Measurements from ENCODE around the gene EHHADH. TPM values are rescaled to one million over a fixed set of nuclear protein-coding genes. Genes with fewer than 3 reads are reported as not detected.

EHHADH gene
- total and polyA plus RNA-seq, 4 donors, result 44.3 to 378 (median 94.9) TPM

DNA sequence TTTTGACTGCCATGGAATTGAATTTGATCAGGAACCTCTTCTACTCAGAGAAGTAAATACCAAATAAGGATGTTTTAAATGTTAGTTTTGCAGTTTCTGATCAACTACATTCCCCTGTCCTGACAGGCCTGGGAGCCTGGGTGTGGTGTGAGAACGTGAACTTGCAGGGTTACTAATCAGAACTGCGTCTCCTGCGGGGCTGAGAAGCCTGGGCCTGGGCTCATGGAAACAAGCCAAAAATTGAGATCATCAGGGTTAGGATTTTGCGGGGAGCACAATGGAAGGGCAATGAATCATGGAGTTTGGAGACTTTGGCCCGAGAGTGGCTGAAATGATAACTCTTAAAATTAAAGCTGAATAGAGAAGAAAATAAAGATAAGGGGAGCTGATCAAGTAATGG lies 53.2 kb downstream of the EHHADH start:
- H3K4me3 ChIP-seq (ENCODE audit: low read depth in 1 of 3, low read length in 3 of 3), result no peak overlapping the region
- H3K27ac ChIP-seq (ENCODE audit: low read depth in 1 of 2, low read length in 2 of 2), result no peak overlapping the region
- H3K9ac ChIP-seq (ENCODE audit: low read depth in 1 of 2, low read length in 2 of 2), result no peak overlapping the region
- peaks cover 0 to under 1% (median 0%) of the 10 kb centered on the region in 4 donors for H3K4me1 ChIP-seq (ENCODE audit: control insufficient read depth in 4 of 4, insufficient read depth in 4 of 4, low read length in 3 of 4)
- TF ChIP-seq RAD21 (IDR thresholded peaks at IDR 0.05) (no peak), NR2F2 (IDR thresholded peaks at IDR 0.05) (no peak), FOXA1 (IDR thresholded peaks at IDR 0.05) (no peak), REST (IDR thresholded peaks at IDR 0.05) (no peak)
- TF ChIP-seq, protein P1, sequence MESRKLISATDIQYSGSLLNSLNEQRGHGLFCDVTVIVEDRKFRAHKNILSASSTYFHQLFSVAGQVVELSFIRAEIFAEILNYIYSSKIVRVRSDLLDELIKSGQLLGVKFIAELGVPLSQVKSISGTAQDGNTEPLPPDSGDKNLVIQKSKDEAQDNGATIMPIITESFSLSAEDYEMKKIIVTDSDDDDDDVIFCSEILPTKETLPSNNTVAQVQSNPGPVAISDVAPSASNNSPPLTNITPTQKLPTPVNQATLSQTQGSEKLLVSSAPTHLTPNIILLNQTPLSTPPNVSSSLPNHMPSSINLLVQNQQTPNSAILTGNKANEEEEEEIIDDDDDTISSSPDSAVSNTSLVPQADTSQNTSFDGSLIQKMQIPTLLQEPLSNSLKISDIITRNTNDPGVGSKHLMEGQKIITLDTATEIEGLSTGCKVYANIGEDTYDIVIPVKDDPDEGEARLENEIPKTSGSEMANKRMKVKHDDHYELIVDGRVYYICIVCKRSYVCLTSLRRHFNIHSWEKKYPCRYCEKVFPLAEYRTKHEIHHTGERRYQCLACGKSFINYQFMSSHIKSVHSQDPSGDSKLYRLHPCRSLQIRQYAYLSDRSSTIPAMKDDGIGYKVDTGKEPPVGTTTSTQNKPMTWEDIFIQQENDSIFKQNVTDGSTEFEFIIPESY (IDR thresholded peaks at IDR 0.05), result no peak
- H3K36me3 ChIP-seq (ENCODE audit: control insufficient read depth in 4 of 4, insufficient read depth in 3 of 4, low read depth in 1 of 4, low read length in 3 of 4), result peaks cover 5 to 50% (median 32%) of the 10 kb centered on the region in 4 donors
- 89% methylated on average over 5 of the region's 5 CpGs for WGBS
- H3K9me3 ChIP-seq (ENCODE audit: control insufficient read depth in 4 of 4, low read length in 3 of 4), result no peaks in the 10 kb centered on the region
- H3K27me3 ChIP-seq (ENCODE audit: control insufficient read depth in 4 of 4, insufficient read depth in 4 of 4, low read length in 3 of 4), result no peaks in the 10 kb centered on the region
- no peak for DNase-seq (ENCODE audit: low spot score)

GRCh38 chr3:185199671-185200070 lies 54.2 kb downstream of the EHHADH start:
- DNase-seq (ENCODE audit: low spot score), result no peak

More at GRCh38 chr3:185199671-185200070, 54.2 kb downstream of the EHHADH start:
- no peak overlapping the region for H3K4me3 ChIP-seq (ENCODE audit: low read depth in 1 of 3, low read length in 3 of 3)
- peaks cover 5 to 54% (median 36%) of the 10 kb centered on the region in 4 donors for H3K36me3 ChIP-seq (ENCODE audit: control insufficient read depth in 4 of 4, insufficient read depth in 3 of 4, low read depth in 1 of 4, low read length in 3 of 4)
- TF ChIP-seq FOXA2 (IDR thresholded peaks at IDR 0.05) (no peak), HNF4A (conservative IDR thresholded peaks at IDR 0.05) (no peak), JUND (IDR thresholded peaks at IDR 0.05) (no peak), FOXA1 (IDR thresholded peaks at IDR 0.05) (no peak), REST (IDR thresholded peaks at IDR 0.05) (no peak), GABPA (IDR thresholded peaks at IDR 0.05 in 1 of 2, conservative IDR thresholded peaks at IDR 0.05 in 1 of 2) (no peak), MAX (IDR thresholded peaks at IDR 0.05) (no peak), RXRA (IDR thresholded peaks at IDR 0.05) (no peak), HNF4G (IDR thresholded peaks at IDR 0.05) (no peak)
- TF ChIP-seq, protein P2, sequence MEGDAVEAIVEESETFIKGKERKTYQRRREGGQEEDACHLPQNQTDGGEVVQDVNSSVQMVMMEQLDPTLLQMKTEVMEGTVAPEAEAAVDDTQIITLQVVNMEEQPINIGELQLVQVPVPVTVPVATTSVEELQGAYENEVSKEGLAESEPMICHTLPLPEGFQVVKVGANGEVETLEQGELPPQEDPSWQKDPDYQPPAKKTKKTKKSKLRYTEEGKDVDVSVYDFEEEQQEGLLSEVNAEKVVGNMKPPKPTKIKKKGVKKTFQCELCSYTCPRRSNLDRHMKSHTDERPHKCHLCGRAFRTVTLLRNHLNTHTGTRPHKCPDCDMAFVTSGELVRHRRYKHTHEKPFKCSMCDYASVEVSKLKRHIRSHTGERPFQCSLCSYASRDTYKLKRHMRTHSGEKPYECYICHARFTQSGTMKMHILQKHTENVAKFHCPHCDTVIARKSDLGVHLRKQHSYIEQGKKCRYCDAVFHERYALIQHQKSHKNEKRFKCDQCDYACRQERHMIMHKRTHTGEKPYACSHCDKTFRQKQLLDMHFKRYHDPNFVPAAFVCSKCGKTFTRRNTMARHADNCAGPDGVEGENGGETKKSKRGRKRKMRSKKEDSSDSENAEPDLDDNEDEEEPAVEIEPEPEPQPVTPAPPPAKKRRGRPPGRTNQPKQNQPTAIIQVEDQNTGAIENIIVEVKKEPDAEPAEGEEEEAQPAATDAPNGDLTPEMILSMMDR (IDR thresholded peaks at IDR 0.05; ENCODE audit: low read depth, low read length, missing input control), result no peak
- no peaks in the 10 kb centered on the region for H3K27me3 ChIP-seq (ENCODE audit: control insufficient read depth in 4 of 4, insufficient read depth in 4 of 4, low read length in 3 of 4)
- H3K4me1 ChIP-seq (ENCODE audit: control insufficient read depth in 4 of 4, insufficient read depth in 4 of 4, low read length in 3 of 4), result no peaks in the 10 kb centered on the region
- WGBS, result 81% methylated on average over 5 of the region's 5 CpGs
- no peaks in the 10 kb centered on the region for H3K9me3 ChIP-seq (ENCODE audit: control insufficient read depth in 4 of 4, low read length in 3 of 4)
- no peak overlapping the region for H3K27ac ChIP-seq (ENCODE audit: low read depth in 1 of 2, low read length in 2 of 2)
- no peak overlapping the region for H3K9ac ChIP-seq (ENCODE audit: low read depth in 1 of 2, low read length in 2 of 2)
